Measurements from ENCODE around the gene ECHS1. TPM values are rescaled to one million over a fixed set of nuclear protein-coding genes. Genes with fewer than 3 reads are reported as not detected.
A peak's percentile ranks its signal among the peaks of the same experiment; 100 is the strongest.

Gene ECHS1
- total and polyA plus RNA-seq, 2 of the 8 experiments (the other 6 are each of a cell fraction or from before 2014, with no cell fraction given): 41.7 to 101 TPM

DNA sequence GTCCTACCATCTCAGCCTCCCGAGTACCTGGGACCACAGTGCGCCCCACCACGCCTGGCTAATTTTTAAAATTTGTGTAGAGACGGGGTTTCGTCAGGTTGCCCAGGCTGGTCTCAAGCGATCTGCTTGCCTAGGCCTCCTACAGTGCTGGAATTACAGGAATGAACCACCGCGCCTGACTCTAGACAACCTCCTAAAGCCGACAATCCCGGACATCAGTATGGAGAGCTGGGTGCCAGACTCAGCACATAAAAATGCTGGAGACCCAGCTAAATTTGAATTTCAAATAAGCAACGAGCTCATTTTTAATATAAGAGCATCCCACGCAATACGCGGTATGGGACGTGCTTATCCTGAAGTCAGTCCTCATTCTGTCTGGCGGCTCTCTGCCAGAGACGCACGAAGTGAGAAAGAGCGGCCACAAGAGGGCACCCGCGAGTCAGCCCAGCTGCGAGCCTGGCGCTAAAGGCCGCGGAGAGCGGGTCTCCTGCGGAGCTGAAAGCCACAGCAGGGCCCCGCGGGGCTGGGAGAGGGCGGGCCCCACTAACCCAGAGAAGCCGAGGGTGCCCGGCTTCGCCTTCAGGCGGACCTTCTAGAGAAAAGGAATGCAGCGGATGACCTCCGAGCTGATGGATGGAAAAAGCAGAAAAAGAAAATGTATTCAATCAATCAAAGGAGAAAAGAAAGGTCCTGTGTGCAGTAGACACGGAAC is 43.5 kb downstream of the ECHS1 start (continued):
- no peak for TF ChIP-seq TAF1 (IDR thresholded peaks at IDR 0.05; ENCODE audit: low read depth, low read length)
- TF ChIP-seq, protein P1, sequence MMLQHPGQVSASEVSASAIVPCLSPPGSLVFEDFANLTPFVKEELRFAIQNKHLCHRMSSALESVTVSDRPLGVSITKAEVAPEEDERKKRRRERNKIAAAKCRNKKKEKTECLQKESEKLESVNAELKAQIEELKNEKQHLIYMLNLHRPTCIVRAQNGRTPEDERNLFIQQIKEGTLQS (IDR thresholded peaks at IDR 0.05; ENCODE audit: insufficient read depth, low read depth, low read length): 0 out of 2 replicates have a peak, but pooled peaks have one; percentile 31
- TF ChIP-seq, protein P2, sequence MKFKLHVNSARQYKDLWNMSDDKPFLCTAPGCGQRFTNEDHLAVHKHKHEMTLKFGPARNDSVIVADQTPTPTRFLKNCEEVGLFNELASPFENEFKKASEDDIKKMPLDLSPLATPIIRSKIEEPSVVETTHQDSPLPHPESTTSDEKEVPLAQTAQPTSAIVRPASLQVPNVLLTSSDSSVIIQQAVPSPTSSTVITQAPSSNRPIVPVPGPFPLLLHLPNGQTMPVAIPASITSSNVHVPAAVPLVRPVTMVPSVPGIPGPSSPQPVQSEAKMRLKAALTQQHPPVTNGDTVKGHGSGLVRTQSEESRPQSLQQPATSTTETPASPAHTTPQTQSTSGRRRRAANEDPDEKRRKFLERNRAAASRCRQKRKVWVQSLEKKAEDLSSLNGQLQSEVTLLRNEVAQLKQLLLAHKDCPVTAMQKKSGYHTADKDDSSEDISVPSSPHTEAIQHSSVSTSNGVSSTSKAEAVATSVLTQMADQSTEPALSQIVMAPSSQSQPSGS (IDR thresholded peaks at IDR 0.05; ENCODE audit: low read length): no peak
- TF ChIP-seq GABPA (IDR thresholded peaks at IDR 0.05; ENCODE audit: borderline replicate concordance, insufficient read depth, low read length): peak; percentile 51; the same call in 1 of the 2 replicates
- no peak for TF ChIP-seq JUN (IDR thresholded peaks at IDR 0.05; ENCODE audit: low read depth, low read length)
- TF ChIP-seq CBX8 (IDR thresholded peaks at IDR 0.05; ENCODE audit: borderline replicate concordance, low read depth, low read length): no peak
- TF ChIP-seq TCF12 (IDR thresholded peaks at IDR 0.05; ENCODE audit: low read depth, low read length): 0 out of 2 replicates have a peak, but pooled peaks have one; percentile 57
- peak; percentile 37; the same call in 1 of the 2 replicates for TF ChIP-seq BACH1 (IDR thresholded peaks at IDR 0.05; ENCODE audit: low read length)
- TF ChIP-seq CHD1 (IDR thresholded peaks at IDR 0.05; ENCODE audit: low read depth, low read length): no peak
- TF ChIP-seq NANOG (IDR thresholded peaks at IDR 0.05; ENCODE audit: insufficient read depth, low read depth, low read length, poor library complexity, severe bottlenecking): no peak
- TF ChIP-seq CREB1 (IDR thresholded peaks at IDR 0.05): no peak; the same call in 1 of the 2 replicates
- TF ChIP-seq CEBPB (IDR thresholded peaks at IDR 0.05; ENCODE audit: low read depth, low read length): 0 out of 2 replicates have a peak, but pooled peaks have one; percentile 9
- no peak for TF ChIP-seq POLR2AphosphoS5 (IDR thresholded peaks at IDR 0.05; ENCODE audit: low read depth, low read length)
